Measurements from ENCODE around the gene SLC34A3. TPM values are rescaled to one million over a fixed set of nuclear protein-coding genes. Genes with fewer than 3 reads are reported as not detected.

SLC34A3 gene
- not detected in 2 replicates for total RNA-seq

GRCh38 chr9:137230705-137231371 lies at the start of gene SLC34A3:
Gene SLC34A3 (plus strand): TSS chr9:137230901. CDS start chr9:137231703, 802 bp downstream.

DNA sequence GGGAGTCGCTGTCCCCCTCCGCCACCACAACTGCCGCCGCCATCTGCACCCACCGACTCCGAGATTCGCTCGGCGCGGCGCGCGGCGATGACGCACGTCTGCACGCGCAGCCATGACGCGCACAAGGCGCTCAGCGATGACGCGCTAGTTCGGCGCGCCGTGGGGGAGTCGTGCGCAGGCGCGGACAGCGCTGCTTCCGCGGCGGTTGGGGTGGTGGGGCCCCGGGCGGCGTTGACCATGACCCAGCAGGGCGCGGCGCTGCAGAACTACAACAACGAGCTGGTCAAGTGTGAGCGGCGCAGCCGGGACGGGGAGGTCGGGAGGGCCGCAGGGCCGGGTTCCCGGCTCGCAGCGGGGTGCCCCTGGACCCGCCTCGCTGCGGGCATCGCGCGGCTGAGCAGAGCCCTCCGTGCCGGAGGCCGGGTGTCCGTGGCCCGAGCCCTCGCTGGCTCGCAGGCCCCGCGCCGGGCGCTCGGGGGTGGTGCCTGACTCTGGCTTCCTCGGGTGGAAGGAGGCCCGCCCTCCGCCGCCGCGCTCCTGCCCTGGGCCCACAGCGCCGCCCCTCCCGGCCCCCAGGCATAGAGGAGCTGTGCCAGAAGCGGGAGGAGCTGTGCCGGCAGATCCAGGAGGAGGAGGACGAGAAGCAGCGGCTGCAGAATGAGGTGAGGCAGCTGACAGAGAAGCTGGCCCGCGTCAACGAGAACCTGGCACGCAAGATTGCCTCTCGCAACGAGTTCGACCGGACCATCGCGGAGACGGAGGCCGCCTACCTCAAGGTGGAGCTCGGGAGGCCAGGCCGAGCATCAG lies 42.0 kb upstream of the SLC34A3 start, which contains the start of the genes ANAPC2 and SSNA1:
Gene ANAPC2, minus strand, starts transcription at position 71 of the 807 bp plus-strand sequence. Its CDS starts 28 bp downstream, at position 43.
Gene SSNA1, plus strand, starts transcription at position 187 of the 807 bp plus-strand sequence. Its CDS starts 51 bp downstream, at position 238.

DNA sequence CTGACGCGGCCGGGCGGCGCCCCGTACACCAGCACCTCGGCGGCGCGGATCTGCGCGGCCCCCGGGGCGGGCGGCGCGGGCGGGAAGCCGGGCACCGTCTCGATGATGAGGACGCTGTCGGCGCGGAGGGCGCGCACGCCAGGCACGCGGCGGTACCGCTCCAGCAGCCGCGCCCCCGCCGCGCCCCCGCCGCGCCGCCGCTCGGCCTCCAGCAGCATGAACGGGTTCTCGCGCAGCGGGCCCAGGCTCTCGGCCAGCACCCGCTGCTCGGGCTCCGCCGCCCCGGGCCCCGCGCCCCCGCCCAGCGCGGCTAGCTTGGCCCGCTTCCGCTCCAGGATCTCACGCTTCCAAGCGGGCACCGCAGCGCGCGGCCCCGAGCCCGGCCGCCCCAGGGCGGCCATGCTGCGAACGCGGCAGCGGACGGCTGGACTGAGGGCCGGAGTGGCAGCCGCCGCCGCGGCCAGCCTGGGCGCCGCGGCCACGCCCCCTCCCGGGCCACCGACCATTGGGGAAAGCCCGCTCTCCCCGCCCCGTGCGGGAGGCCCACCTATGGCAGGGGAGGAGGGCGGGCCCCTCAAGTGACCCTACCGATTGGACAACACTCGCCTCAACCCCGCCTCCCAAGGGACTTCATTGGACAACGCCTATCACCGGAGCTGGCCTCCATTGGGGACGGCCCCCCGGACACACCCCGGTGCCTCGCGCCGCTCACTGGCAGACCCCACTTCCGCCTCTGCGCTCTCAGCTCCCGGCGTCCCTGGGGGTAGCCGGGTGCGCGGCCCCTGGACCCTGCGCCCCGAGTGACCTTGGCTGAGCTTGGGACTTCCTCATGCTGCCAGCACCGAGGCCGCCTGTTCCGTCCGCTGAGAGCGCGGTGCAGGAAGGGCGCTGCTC lies 30.1 kb upstream of the SLC34A3 start, which contains the start of gene TPRN:
Gene TPRN, minus strand, starts transcription at position 431 of the 894 bp plus-strand sequence. Its CDS starts 30 bp downstream, at position 401.

DNA sequence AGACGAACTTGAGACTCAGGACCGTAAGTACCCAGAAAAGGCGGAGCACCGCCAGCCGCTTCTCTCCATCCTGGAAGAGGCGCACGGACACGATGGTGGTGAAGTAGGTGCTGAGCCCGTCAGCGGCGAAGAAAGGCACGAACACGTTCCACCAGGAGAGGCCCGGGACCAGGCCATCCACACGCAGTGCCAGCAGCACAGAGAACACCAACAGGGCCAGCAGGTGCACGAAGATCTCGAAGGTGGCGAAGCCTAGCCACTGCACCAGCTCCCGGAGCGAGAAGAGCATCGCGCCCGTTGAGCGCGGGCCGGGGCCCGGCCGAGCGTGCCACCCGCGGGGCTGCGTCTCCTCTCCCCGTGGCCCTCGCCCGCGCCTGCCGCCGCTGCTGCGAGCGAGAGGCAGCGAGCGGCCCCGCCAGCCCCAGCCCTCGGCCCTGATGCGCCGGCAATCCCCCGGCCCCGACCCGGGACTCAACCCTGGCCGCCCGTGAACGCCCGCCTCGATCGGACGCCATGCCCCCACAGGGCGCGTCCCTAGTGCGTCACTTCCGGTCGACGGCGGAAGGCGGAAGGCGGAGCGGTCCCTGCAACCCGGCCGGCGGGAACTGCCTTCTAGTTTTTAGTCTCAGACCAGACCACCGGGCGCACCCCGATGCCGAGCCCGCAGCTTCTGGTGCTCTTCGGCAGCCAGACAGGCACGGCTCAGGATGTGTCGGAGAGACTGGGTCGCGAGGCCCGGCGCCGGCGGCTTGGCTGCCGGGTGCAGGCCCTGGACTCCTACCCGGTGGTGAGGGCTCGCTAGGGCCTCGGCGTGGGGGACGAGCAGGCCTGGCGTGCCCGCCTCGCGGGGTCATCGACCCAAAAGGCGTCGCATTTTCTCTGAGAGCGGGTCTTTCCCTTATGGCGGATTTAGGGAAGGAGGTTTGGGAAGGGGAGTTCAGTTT lies 25.3 kb upstream of the SLC34A3 start, which contains the start of the genes NDOR1 and TMEM203:
Gene NDOR1, plus strand, starts transcription at position 575 of the 944 bp plus-strand sequence. Its CDS starts 78 bp downstream, at position 653.
Gene TMEM203, minus strand, starts transcription at position 523 of the 944 bp plus-strand sequence. Its CDS starts 234 bp downstream, at position 289.

GRCh38 chr9:137222190-137223077 lies 8.3 kb upstream of the SLC34A3 start, which contains the start of gene RNF208:
Gene RNF208 (minus strand): TSS chr9:137222240. CDS start chr9:137221212, 1,028 bp downstream.

GRCh38 chr9:137224830-137225694 lies 5.6 kb upstream of the SLC34A3 start, which contains the start of gene CYSRT1:
Gene CYSRT1 (plus strand): TSS chr9:137225174. CDS start chr9:137225622, 448 bp downstream.

DNA sequence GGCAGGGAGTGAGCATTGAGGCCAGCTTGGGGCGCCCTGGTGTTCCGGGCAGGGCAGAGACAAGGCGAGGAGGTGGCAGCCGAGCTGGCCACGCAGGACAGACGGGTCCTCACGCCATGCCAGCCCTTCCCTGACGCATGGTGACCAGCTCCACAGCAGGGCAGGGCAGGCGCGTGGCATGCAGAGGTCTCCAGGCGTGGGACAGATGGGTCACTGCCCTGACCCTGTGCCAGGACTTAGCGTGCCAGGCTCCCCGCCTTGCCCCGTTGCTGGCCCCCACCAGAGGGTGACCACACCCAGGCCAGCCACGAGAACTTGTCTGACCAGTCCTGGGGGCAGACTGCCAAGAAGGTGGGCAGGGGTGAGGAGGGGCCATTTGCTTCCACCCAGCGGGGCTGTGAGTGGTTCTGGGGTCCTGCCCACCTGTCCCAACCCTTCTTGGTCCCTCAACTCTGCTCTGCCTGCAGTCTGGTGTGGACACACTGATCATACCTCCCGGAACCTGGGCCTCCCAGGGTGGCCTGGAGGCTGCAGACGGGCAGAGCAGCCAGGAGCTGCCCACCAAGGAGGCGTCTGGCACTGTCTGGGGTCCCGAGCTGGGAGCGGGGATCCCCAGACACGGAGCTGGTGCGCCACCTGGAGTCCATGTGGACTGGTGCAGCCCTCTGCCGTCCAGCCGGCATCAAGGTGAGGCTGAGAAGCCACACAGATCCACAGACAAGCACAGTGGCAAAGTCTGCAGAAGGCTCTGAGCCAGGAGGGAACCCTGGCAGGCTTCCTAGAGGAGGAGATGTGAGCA lies 3.4 kb upstream of the SLC34A3 start, which contains the start of gene RNF224:
Gene RNF224, plus strand, starts transcription at position 449 of the 799 bp plus-strand sequence. CDS start 834 bp downstream, outside the sequence.

DNA sequence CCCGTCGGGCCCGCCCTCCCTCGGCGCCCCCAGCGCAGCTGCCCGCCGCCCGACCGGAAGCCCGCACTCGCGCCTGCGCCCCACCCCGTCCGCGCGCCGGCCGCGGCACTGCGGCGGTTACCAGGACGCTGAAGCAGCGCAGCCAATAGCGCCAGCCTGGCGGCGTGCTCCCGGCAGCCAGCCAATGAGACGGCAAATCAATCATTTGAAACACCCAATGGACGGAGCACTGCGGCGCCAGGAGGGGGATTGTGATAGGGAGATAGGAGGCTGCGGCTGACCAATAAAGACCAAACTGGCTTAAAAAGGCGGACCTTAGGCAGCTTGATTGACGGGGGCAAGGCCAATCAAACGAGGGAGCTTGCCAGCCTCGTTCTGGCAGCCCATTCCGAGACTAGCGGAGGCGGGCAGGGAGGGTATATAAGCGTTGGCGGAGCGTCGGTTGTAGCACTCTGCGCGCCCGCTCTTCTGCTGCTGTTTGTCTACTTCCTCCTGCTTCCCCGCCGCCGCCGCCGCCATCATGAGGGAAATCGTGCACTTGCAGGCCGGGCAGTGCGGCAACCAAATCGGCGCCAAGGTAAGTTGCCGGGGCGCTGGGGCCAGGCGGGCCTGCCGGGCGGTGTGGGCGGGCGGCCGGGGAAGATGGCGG lies 10.3 kb downstream of the SLC34A3 start, which contains the start of gene TUBB4B:
Gene TUBB4B, plus strand, starts transcription at position 447 of the 649 bp plus-strand sequence. Its CDS starts 74 bp downstream, at position 521.

GRCh38 chr9:137251194-137251461 lies 20.4 kb downstream of the SLC34A3 start, which contains the start of gene STPG3:
Gene STPG3 (plus strand): TSS chr9:137251286. CDS start chr9:137251287, 1 bp downstream.

DNA sequence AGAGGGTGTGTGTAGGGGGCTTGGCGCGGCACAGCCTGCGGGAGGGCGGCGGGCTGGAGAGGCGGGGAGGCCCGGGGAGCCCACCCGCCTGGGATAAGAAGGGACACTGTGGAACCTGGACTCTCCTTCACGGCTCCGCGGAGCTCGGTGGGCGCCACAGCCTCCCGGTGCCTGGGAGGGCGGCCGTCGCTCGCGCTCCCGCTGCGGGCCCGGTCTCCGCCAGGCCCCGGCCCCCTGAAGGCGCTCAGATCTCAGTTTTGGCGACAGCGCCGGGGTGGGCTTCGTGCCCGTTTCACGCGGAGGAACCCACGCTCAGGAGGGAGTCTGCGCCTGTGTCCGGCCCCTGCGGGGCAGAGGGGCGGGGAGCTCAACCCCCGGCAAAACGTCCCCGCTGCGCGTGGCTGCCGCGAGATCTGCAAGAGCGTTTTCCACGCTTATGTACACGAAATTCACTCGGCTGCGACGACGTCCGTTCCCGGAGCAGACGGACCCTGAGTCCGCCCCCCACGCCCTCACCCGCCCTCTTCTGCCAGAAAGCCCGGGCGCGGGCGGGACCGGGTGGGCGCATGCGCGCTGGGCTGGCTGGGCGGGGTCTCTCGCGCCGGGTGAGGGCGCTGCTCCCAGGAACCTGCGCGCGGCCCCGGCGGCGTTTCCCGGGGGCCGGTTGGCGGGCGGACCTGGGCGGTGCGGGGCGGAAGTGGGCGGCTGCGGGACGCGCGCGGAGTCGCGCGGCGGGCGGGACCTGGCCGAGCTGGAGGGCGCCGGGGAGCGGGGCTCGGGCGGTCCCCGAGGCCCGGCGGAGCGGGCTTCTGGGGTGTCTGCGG lies 24.1 kb downstream of the SLC34A3 start, which contains the start of gene NELFB:
Gene NELFB, plus strand, starts transcription at position 704 of the 824 bp plus-strand sequence.

GRCh38 chr9:137277329-137278041 lies 46.8 kb downstream of the SLC34A3 start, which contains the start of gene TOR4A:
Gene TOR4A (plus strand): TSS chr9:137277726. CDS start chr9:137278690, 964 bp downstream.

